OCI-LY7 (cell line): ENCODE results near the gene GPR180.

ENCODE experiments used
- EZH2phosphoT487 ChIP-seq: fragments of 200-600 bp; sonication (generic); IDR thresholded peaks from 2 replicates; pipeline ENCODE4 v1.6.1; 2018; ENCODE audit warnings: low read depth, borderline replicate concordance, mild to moderate bottlenecking, mixed run types, antibody characterized with exemption, low read length, moderate library complexity, mixed read lengths
- TF ChIP-seq, protein P1 (sequence below): fragments of 200-600 bp; sonication (generic); conservative IDR thresholded peaks from 2 replicates; pipeline ENCODE4 v1.5.1; 2014; ENCODE audit warnings: mild to moderate bottlenecking, antibody characterized with exemption, low read length, moderate library complexity, mixed read lengths

DNA sequence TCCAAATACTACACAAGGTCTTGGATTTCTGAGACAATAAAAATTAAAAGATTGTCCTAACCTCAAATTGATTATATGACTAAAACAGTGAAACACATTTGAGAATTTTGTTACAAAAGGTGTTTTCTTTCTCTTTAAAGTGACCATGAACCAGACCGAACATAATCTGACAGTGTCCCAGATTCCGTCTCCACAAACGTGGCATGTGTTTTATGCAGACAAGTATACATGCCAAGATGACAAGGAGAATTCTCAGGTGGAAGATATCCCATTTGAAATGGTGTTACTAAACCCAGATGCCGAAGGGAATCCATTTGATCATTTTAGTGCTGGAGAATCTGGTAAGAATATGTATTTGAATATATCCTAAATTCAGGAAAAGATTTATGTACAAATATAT, 10.4 kb downstream of the GPR180 start:
- TF ChIP-seq, protein P1, sequence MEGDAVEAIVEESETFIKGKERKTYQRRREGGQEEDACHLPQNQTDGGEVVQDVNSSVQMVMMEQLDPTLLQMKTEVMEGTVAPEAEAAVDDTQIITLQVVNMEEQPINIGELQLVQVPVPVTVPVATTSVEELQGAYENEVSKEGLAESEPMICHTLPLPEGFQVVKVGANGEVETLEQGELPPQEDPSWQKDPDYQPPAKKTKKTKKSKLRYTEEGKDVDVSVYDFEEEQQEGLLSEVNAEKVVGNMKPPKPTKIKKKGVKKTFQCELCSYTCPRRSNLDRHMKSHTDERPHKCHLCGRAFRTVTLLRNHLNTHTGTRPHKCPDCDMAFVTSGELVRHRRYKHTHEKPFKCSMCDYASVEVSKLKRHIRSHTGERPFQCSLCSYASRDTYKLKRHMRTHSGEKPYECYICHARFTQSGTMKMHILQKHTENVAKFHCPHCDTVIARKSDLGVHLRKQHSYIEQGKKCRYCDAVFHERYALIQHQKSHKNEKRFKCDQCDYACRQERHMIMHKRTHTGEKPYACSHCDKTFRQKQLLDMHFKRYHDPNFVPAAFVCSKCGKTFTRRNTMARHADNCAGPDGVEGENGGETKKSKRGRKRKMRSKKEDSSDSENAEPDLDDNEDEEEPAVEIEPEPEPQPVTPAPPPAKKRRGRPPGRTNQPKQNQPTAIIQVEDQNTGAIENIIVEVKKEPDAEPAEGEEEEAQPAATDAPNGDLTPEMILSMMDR: no peak
- TF ChIP-seq EZH2phosphoT487: no peak
